Activated CD4-positive, CD25-positive, alpha-beta regulatory T cell (primary cell): ENCODE data around the gene PPDPF.
A peak's percentile ranks its signal among the peaks of the same experiment; 100 is the strongest.
"Not testable (repeated sequence)": the region's sequence is repeated elsewhere in the genome, so short reads cannot be mapped to it uniquely, and the experiment has no call there.

Source experiments
- DNase-seq, 4 experiments: peaks; one replicate each; lab custom pipeline; 2025; lab: John Stamatoyannopoulos, UW

PPDPF gene

DNA sequence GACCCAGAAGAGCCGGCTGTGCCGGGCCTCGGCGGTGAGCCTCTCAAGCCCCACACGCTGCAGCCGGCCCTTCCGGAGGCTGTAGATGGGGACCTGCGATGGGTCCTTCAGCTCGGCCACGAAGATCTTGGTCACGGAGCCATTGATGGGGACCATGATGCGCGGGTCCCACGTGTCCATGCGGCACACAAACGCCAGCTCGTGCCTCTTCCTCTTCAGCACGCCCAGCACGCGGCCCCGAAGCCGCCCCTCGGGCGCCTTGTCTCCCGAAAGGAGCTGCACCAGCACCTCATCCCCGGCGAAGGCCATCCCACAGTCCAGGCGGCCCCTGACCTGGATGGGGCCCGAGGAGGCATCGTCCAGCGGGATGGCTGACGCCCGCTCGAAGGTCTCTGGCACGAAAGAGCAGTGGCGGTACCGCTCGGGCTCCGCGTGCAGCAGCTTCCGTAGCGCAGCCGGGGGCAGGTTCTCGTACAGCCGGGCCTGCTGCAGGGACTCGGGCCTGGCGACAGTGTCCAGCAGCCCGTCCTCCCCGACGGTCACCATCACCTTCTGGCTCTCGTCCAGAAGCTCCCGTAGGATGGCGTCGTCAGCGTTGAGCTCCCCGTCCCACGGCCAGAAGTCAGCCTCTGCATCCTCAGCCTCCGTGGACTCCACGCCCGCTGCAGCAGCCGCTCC lies 44.6 kb downstream of the PPDPF start:
- DNase-seq, result no peak

GRCh38 chr20:63565699-63566335 lies 45.3 kb downstream of the PPDPF start:
- no peak for DNase-seq

DNA sequence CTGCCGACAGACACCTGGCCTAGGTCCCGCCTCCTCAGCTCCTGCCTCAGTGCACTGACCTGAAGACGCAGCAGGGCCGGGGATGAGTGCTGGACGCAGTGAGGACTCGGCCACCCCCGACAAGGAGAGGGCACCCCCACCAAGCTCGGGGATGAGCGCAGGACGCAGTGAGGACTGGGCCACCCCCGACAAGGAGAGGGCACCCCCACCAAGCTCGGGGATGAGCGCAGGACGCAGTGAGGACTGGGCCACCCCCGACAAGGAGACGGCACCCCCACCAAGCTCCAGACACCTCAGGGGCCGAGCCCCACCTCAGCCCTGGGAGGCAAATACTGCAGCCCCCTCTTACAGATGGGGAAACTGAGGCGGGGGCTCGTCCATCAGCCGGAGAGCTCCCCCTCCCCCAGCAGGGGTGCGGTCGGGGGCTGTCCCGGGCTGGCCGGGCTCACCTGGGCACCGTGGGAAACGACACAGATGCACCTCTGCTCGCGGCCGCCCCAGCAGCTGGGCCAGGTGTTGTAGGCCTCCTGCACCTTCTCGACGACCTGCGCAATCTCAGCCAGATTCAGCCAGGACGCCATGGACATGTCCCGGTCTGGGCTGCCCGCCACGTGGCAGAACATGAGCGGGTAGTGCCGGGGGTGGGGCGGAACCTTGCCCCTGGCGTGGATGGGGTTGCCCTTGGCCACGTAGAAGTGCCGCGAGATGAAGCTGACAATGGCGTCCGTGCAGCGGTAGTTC lies 46.0 kb downstream of the PPDPF start:
- no peak for DNase-seq

- no peak for DNase-seq
Observed at GRCh38 chr20:63567136-63567385, 46.5 kb downstream of the PPDPF start.

DNA sequence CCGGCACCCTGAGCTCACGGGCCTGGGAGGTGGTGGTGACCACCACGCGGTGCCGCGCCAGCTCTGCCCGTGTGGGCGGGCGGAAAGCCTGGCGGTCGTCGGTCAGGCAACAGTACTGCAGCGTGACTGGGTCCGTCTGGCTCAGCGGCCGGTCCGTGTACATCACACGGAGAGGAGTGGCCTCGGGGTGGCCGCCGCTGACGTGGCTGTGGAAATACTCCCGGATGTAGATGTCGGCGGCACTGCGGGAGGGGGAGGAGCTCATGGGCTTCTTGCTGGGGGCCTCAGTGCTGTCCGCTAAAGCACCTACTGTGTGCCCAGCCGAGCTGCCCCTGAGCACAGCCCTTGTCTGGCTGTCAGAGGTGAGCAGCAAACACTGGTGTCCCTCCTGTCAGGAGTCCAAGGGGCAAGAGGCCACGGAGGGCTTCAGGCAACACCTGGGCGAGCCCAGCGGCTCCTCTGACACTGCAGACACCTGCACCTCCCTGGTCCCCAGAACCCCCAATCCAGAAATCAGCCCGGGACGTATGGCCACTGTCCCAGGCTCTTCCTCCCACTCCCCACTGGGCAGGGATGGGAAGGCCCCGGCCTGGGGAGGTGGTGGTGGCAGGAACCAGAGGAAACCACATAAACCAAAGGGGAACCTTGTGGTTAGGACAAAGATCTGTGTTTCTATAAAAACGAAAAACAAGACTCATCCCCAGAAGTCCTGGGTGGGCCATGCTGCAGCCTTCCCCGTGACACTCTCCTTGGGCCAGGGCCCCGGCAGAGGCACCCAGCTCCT lies 47.0 kb downstream of the PPDPF start:
- DNase-seq, result peak in 2 of 4 experiments; percentile 23 to 38

DNA sequence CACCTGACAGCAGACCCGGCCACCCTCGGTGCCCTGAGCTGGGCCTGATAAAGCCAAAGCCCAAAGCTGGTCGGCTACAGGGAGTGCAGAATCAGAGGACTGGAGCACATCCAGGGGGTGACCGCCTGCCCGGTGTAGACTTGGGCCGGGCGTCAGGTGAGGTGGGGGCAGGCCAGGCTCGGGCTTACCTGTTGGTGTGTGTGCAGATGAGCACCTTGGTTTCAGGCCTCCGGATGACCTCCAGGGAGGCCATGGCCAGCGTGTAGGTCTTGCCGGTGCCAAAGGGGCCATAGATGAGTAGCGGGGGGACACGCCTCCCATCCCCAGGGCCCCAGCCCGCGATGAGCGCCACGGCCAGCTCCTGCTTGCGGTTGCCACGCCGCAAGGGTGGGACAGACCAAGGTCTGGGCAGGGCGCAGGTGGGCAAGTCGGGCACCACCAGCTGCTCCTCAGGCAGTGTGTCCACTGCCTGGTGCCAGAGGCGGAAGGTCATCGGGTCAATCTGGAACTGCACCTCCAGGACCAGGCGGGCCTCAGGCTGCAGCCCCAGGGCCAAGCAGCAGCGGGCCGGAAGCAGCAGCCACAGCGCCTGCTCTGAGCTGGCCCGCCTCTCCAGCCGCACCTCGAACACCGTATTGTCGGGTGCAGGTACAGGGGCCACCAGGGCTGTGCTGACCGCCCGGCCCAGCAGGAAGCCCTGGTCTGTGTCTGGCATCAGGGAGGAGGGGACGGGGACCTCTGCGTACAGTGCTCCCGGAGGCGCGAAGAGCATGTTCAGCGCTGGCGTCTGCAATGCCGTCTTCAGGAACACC lies 47.8 kb downstream of the PPDPF start:
- DNase-seq, result no peak

DNA sequence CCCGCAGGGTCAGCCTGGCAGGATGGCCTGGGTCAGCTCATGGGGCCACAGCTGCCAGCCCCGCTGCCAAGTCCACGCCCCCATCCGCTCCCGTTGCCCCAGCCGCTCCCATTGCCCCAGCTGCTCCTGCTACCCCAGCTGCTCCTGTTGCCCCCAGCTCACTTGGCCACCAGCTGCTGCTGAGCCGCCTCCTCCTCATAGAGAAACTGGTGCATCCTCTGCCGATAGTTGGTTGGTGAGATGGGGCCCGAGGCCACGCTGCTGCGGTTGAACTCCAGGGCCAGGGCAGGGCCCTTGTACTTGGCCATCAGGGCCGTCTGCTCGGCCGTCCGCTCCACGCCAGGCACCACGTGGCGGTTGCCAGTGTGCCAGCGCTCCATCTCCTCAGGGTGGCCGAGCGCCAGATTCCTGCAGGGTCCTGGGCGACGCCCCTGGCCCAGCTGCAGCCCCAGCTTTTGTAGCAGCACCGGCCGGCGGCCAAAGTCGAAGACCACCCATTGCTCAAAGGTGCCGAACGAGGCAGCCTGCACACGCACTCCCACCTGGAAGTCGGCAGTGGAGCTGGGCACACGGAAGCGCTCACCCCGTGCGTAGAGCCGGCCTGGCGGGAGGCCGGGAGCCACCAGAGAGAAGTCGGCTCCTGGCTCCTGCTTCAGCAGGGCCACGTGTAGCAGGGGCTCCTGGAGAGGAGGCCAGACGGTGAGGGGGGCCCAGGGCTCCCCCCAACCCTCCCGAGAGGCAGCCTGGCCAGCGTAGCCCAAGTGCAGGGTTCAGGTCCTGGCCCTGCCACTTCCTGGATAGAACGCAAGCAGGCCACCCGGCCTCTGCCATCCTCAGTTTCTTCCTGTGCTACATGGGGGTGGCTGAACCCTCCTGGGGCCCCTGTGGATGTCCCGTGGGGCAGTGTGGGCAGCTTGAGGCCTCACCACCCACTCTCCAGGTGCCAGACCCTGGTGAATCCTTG lies 48.7 kb downstream of the PPDPF start:
- DNase-seq, result no peak

DNA sequence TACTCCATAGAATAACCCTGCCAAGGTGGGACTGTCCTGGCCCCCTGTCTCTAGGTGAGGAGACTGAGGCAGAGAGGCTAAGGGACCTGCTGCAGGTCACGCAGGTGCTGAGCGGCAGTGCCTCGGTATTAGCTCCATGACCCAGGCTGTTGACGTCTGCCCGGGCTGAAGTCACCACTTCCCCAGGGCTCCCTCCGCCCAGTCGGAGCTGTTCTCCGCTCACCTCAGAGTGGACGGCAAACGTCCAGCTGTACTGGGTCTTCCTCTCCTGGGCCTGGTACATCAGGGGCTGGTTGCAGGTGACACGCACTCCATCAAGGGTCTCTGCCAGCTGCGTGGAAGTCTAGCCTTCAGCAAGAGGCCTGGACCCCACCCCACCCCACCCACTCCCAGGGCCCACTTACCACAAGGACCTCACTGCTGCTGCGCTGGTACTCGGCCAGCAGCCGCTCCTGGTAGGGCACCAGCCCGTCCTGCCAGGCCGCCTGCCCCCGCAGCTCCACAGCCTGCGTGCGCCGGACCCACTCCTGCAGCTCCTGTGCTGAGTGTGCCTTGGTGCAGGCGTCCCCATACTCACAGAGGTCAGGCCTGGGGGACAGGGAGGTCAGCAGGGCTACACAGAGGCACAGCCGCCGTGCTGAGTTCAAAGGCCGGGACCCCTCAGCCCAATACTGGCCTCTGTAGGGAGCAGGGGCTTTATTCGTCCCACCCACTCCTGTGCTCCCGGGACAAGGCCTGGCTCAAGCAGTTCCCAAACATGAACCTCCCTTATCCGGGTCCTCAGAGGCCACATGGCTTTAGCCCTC lies 49.9 kb downstream of the PPDPF start:
- DNase-seq, result no peak

DNA sequence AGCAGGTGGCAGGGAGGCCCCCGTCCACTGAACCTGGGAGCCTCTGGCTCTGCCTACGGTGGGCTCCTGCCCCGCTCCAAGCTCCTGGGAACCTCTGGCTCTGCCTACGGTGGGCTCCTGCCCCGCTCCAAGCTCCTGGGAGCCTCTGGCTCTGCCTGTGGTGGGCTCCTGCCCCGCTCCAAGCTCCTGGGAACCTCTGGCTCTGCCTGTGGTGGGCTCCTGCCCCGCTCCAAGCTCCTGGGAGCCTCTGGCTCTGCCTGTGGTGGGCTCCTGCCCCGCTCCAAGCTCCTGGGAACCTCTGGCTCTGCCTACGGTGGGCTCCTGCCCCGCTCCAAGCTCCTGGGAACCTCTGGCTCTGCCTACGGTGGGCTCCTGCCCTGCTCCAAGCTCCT lies 50.5 kb downstream of the PPDPF start:
- DNase-seq, result not testable (repeated sequence)
